Esophagus muscularis mucosa (tissue), 4 donors: ENCODE results near the gene CSMD2. TPM values are rescaled to one million over a fixed set of nuclear protein-coding genes. Genes with fewer than 3 reads are reported as not detected.

ENCODE experiments used
- DNase-seq: peaks from one replicate; pipeline ENCODE4 v3.0.0-alpha.2; 2017; ENCODE audit errors: extremely low spot score
- H3K27ac ChIP-seq, 4 donors: fragments of 200-600 bp; sonication (generic); replicated peaks in 1 of 4; 1 replicate in 3 of 4; 2 replicates in 1 of 4; pipeline ENCODE4 v1.5.1; 2016 to 2019; ENCODE audit warnings: mild to moderate bottlenecking in 1 of 4
- H3K27me3 ChIP-seq, 4 donors: fragments of 200-600 bp; sonication (generic); one replicate each; pipeline versions ENCODE4 v1.5.1 to v1.6.0; 2016 to 2019
- H3K36me3 ChIP-seq, 4 donors: fragments of 200-600 bp; sonication (generic); one replicate each; pipeline ENCODE4 v1.5.1; 2016 to 2019
- H3K4me1 ChIP-seq, 4 donors: fragments of 200-600 bp; sonication (generic); one replicate each; pipeline ENCODE4 v1.5.1; 2016 to 2019
- H3K4me3 ChIP-seq, 4 donors: fragments of 200-600 bp; sonication (generic); 1 replicate in 2 of 4; 2 replicates in 2 of 4; pipeline ENCODE4 v1.5.1; 2016 to 2019; ENCODE audit warnings: mild to moderate bottlenecking in 4 of 4, moderate library complexity in 1 of 4
- H3K9me3 ChIP-seq, 4 donors: fragments of 200-600 bp; sonication (generic); 1 replicate in 3 of 4; 2 replicates in 1 of 4; pipeline ENCODE4 v1.5.1; 2016 to 2019
- CTCF ChIP-seq, 3 experiments: fragments of 200-600 bp in 2 of 3; fragments of 450-650 bp in 1 of 3; sonication (generic) in 2 of 3; IDR thresholded peaks; one replicate each; pipeline ENCODE4 v1.5.1; 2017 to 2019; ENCODE audit warnings: antibody characterized with exemption in 3 of 3, mild to moderate bottlenecking in 2 of 3, moderate library complexity in 1 of 3
- EP300 ChIP-seq: sonication (generic); formaldehyde crosslinking; IDR thresholded peaks from one replicate; pipeline ENCODE4 v1.6.1; 2017; ENCODE audit warnings: antibody characterized with exemption
- POLR2A ChIP-seq: fragments of 450-650 bp; IDR thresholded peaks from one replicate; pipeline ENCODE4 v1.6.1; 2017; ENCODE audit warnings: antibody characterized with exemption, moderate library complexity, mild to moderate bottlenecking, low read depth
- POLR2AphosphoS5 ChIP-seq, 2 donors: sonication (generic); formaldehyde crosslinking; IDR thresholded peaks; one replicate each; pipeline ENCODE4 v1.6.1; 2017; ENCODE audit warnings: antibody characterized with exemption in 2 of 2
- WGBS: methylation state at CpG from one replicate; pipeline ENCODE4 v1.1.5; 2018; 5-methylcytosine and 5-hydroxymethylcytosine counted together
- intact Hi-C: fragments of 100-400 bp; cut with DNase I; formaldehyde crosslinking; loops from one replicate; pipeline ENCODE4 v1.15.1; 2023
- total RNA-seq, 4 donors: library from RNA; depleted of rRNA; stranded (reverse); fragments of >200 nt; gene quantifications; one replicate each; pipeline versions ENCODE4 v1.1.0 to v1.2.1, GENCODE V29; 2016

CSMD2 gene
- total RNA-seq, 4 donors from 2014 or later = 0.26 to 0.75 (median 0.37) TPM

- H3K4me1 ChIP-seq = no peaks in the 10 kb centered on the region
- H3K27ac ChIP-seq = no peak overlapping the region
- H3K27me3 ChIP-seq = peaks cover 0 to 5% (median 0%) of the 10 kb centered on the region in 4 donors
- no peak overlapping the region for H3K4me3 ChIP-seq
- TF ChIP-seq CTCF (IDR thresholded peaks at IDR 0.05) (no peak), EP300 (no peak), POLR2AphosphoS5 (IDR thresholded peaks at IDR 0.05) (no peak), POLR2A (no peak)
- WGBS = 79% methylated on average over 5 of the region's 5 CpGs
- no peaks in the 10 kb centered on the region for H3K36me3 ChIP-seq
- H3K9me3 ChIP-seq = no peaks in the 10 kb centered on the region
- intact Hi-C loops = no loop called here
- DNase-seq = no peak
Measured at GRCh38 chr1:33921281-33921680, 243.7 kb downstream of the CSMD2 start.

GRCh38 chr1:33918368-33918767, 246.7 kb downstream of the CSMD2 start:
- Histone ChIP-seq H3K27me3 (peaks cover 0 to 7% (median 0%) of the 10 kb centered on the region in 4 donors), H3K4me3 (no peak overlapping the region), H3K27ac (no peak overlapping the region), H3K36me3 (no peaks in the 10 kb centered on the region), H3K9me3 (no peaks in the 10 kb centered on the region), H3K4me1 (no peaks in the 10 kb centered on the region)
- intact Hi-C loops = no loop called here
- 19% methylated on average over 1 of the region's 1 CpG for WGBS
- TF ChIP-seq CTCF (IDR thresholded peaks at IDR 0.05) (no peak), EP300 (no peak), POLR2A (no peak), POLR2AphosphoS5 (IDR thresholded peaks at IDR 0.05) (no peak)
- no peak for DNase-seq

- Histone ChIP-seq H3K9me3 (no peaks in the 10 kb centered on the region), H3K4me1 (no peaks in the 10 kb centered on the region), H3K36me3 (no peaks in the 10 kb centered on the region), H3K27me3 (peaks cover 0 to 17% (median 0%) of the 10 kb centered on the region in 4 donors), H3K4me3 (no peak overlapping the region), H3K27ac (no peak overlapping the region)
- intact Hi-C loops = no loop called here
- no peak for TF ChIP-seq EP300
- TF ChIP-seq POLR2AphosphoS5 (IDR thresholded peaks at IDR 0.05) = no peak
- TF ChIP-seq CTCF (IDR thresholded peaks at IDR 0.05) = no peak
- TF ChIP-seq POLR2A = no peak
- no peak for DNase-seq
- WGBS = 87% methylated on average over 11 of the region's 11 CpGs
Measured at GRCh38 chr1:33916786-33917185, 248.2 kb downstream of the CSMD2 start.

GRCh38 chr1:33914531-33914930, 250.5 kb downstream of the CSMD2 start:
- Histone ChIP-seq H3K36me3 (no peaks in the 10 kb centered on the region), H3K4me3 (no peak overlapping the region), H3K9me3 (no peaks in the 10 kb centered on the region), H3K27me3 (peaks cover 0 to 27% (median 0%) of the 10 kb centered on the region in 4 donors), H3K4me1 (no peaks in the 10 kb centered on the region), H3K27ac (no peak overlapping the region)
- 74% methylated on average over 2 of the region's 2 CpGs for WGBS
- intact Hi-C loops = no loop called here
- TF ChIP-seq CTCF (IDR thresholded peaks at IDR 0.05) = no peak
- no peak for TF ChIP-seq POLR2AphosphoS5 (IDR thresholded peaks at IDR 0.05)
- TF ChIP-seq POLR2A = no peak
- TF ChIP-seq EP300 = no peak
- DNase-seq = no peak

- DNase-seq = no peak
- no peaks in the 10 kb centered on the region for H3K9me3 ChIP-seq
- intact Hi-C loops = no loop called here
- TF ChIP-seq POLR2AphosphoS5 (IDR thresholded peaks at IDR 0.05) (no peak), CTCF (IDR thresholded peaks at IDR 0.05) (no peak), POLR2A (no peak), EP300 (no peak)
- peaks cover 0 to 20% (median 0%) of the 10 kb centered on the region in 4 donors for H3K27me3 ChIP-seq
- H3K4me1 ChIP-seq = no peaks in the 10 kb centered on the region
- no peaks in the 10 kb centered on the region for H3K36me3 ChIP-seq
- H3K4me3 ChIP-seq = no peak overlapping the region
- no peak overlapping the region for H3K27ac ChIP-seq
- 88% methylated on average over 11 of the region's 11 CpGs for WGBS
Measured at GRCh38 chr1:33908324-33908956, 256.6 kb downstream of the CSMD2 start.
